ENCODE measurements around the gene HACD4.

DNA sequence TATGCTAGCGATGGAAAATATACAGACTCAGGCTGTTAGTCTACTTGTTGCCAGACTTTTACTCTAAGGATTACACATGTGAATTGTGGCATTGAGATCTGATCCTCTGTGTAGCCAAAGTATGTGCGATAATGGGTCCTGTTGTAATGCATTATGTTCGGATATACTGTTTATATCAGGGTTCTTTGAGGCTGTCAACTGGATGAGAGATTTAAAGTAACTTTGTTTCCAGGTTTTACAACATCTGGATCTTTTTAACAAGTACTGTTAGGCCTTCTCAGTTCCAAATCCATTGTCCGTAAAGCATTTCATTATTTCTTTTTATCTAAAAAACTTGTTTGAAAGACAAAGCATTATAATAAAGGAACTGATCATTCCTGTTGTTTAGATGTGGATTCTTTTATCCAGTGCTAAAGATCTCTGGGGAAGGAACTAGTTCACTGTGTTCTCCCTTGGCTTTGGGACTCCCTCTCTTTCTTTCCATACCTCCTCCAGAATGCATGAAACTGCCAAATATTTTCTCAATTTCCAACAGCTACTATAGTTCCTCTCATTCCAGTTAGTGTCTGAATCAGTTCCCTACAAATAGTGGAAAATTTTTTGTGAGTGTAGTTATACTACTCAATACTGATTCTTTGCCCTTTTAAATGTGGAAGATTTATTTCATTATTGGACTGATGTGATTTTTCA lies 68.8 kb downstream of the HACD4 start:
- TF ChIP-seq CTCF (conservative IDR thresholded peaks at IDR 0.05) (no peak), EZH2 (IDR thresholded peaks at IDR 0.05; ENCODE audit: low read depth) (no peak)

All from PC-9 (cell line).